ENCODE data around the gene KIRREL1.

- TF ChIP-seq CTCF (IDR thresholded peaks at IDR 0.05; ENCODE audit: low read depth, low read length, poor library complexity, severe bottlenecking) (no peak), EZH2phosphoT487 (IDR thresholded peaks at IDR 0.05; ENCODE audit: borderline replicate concordance, low read length) (no peak)
These were observed 155.0 kb downstream of the KIRREL1 start for GRCh38 chr1:158148468-158148867.
